NOMO-1 treated with dmso at 0.1 percent for 144 hours (cell line): ENCODE measurements around the gene ITGA5.

Experiments
- DNase-seq: peaks from one replicate; lab custom pipeline; 2025; ENCODE audit not compliant: unreplicated experiment; lab: John Stamatoyannopoulos, UW

The ITGA5 gene

GRCh38 chr12:54412786-54413185 is 6.3 kb downstream of the ITGA5 start:
- no peak for DNase-seq

- DNase-seq = no peak
Measured at GRCh38 chr12:54412348-54412747, 6.7 kb downstream of the ITGA5 start.

GRCh38 chr12:54411391-54412241 is 7.5 kb downstream of the ITGA5 start:
- DNase-seq = peak; percentile 58

GRCh38 chr12:54409267-54409666 is 9.8 kb downstream of the ITGA5 start:
- DNase-seq = no peak

- peak; percentile 80 for DNase-seq
Measured at GRCh38 chr12:54407183-54407905, 11.7 kb downstream of the ITGA5 start.

- no peak for DNase-seq
Measured at GRCh38 chr12:54405573-54405972, 13.5 kb downstream of the ITGA5 start.

- no peak for DNase-seq
Measured at GRCh38 chr12:54405106-54405505, 14.0 kb downstream of the ITGA5 start.

GRCh38 chr12:54404061-54405004 is 14.7 kb downstream of the ITGA5 start:
- DNase-seq = peak; percentile 20

- no peak for DNase-seq
Measured at GRCh38 chr12:54401119-54401518, 17.9 kb downstream of the ITGA5 start.

GRCh38 chr12:54398995-54399793 is 19.9 kb downstream of the ITGA5 start:
- peak; percentile 71 for DNase-seq

- DNase-seq = no peak
Measured at GRCh38 chr12:54398218-54398617, 20.8 kb downstream of the ITGA5 start.

- no peak for DNase-seq
Measured at GRCh38 chr12:54397157-54397556, 21.9 kb downstream of the ITGA5 start.

- DNase-seq = no peak
Measured at GRCh38 chr12:54395545-54395944, 23.5 kb downstream of the ITGA5 start.

GRCh38 chr12:54394986-54395385 is 24.1 kb downstream of the ITGA5 start:
- DNase-seq = no peak

GRCh38 chr12:54394281-54394719 is 24.8 kb downstream of the ITGA5 start:
- DNase-seq = peak; percentile 14

- DNase-seq = peak; percentile 24
Measured at GRCh38 chr12:54393743-54394142, 25.3 kb downstream of the ITGA5 start.

GRCh38 chr12:54393207-54393609 is 25.9 kb downstream of the ITGA5 start:
- no peak for DNase-seq

- DNase-seq = no peak
Measured at GRCh38 chr12:54392485-54393206, 26.4 kb downstream of the ITGA5 start.

- DNase-seq = peak; percentile 64
Measured at GRCh38 chr12:54390668-54391551, 28.2 kb downstream of the ITGA5 start.
